Measurements from ENCODE around the gene GAPDHS.

The GAPDHS gene

DNA sequence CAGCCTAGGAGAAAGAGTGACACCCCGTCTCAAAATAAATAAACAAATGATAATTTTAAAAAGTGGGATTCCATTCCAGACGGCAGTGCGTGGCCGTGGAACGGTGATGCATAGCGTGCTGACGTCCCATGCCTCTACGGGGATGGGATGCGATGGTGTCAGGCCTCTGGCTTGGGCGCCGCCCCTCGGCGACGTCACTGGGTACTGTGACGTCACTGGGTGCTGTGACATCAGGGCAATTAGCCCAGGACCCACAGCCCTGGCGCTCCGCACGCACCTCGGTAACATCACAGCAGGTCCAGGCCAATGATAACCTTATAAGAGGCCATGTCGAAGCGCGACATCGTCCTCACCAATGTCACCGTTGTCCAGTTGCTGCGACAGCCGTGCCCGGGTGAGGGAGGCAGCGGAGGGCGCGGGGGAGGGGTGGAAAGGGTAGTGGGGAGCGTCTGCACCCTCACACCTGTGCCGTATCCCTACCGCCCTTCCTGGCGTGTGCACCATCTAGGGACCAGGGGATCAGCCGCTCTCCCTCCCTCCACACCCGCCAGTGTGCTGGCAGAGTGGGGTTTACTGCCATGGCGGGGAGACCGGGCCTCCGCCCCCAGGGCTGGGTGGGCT is at the start of gene GAPDHS:
Gene GAPDHS (plus strand): TSS at position 256 of the 621 bp plus-strand sequence. CDS start 72 bp downstream, at position 328.
- TF ChIP-seq, protein P1, sequence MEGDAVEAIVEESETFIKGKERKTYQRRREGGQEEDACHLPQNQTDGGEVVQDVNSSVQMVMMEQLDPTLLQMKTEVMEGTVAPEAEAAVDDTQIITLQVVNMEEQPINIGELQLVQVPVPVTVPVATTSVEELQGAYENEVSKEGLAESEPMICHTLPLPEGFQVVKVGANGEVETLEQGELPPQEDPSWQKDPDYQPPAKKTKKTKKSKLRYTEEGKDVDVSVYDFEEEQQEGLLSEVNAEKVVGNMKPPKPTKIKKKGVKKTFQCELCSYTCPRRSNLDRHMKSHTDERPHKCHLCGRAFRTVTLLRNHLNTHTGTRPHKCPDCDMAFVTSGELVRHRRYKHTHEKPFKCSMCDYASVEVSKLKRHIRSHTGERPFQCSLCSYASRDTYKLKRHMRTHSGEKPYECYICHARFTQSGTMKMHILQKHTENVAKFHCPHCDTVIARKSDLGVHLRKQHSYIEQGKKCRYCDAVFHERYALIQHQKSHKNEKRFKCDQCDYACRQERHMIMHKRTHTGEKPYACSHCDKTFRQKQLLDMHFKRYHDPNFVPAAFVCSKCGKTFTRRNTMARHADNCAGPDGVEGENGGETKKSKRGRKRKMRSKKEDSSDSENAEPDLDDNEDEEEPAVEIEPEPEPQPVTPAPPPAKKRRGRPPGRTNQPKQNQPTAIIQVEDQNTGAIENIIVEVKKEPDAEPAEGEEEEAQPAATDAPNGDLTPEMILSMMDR (conservative IDR thresholded peaks at IDR 0.05) = no peak
- no peak for TF ChIP-seq ZFX (IDR thresholded peaks at IDR 0.05)
- H3K27ac ChIP-seq = peak within 1 kb of the TSS; percentile 49

DNA sequence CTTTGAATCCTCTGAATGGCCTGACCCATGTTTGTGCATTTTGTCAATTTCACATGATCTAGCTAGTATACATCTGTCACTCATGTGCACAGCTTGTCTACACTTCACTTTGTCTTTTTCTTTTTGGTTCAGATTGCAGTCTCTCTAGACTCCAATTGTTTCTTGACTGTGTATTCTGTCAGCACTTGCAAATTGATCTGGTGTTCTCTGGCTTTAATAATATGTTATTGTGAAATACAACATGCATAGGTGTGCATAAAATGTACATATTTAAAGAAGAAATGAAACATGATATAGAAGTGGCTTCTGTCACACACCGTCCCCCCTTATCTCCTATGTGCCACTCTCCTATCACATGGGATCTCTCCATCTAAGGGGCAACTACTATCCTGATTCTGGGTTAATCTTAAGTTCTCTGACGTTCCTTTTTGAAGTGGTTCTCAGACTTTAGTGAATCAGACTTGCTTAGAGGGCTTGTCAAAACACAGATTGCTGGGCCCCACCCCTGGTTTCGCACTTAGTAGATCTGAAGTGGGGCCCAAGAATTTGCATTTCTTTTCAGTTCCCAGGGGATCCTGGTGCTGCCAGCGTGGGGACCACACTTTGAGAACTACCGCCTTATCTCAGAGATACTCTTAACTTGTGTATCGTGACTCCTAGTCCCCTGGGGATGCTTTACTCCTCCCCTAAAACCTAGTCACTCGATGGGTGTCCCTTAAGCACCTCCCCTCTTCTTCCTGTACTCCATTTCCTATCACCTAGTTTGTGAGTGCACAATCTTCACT is 48.8 kb upstream of the GAPDHS start:
- no peak for TF ChIP-seq ZFX (IDR thresholded peaks at IDR 0.05)
- TF ChIP-seq, protein P1 (conservative IDR thresholded peaks at IDR 0.05) = no peak
- no peak overlapping the region for H3K27ac ChIP-seq

DNA sequence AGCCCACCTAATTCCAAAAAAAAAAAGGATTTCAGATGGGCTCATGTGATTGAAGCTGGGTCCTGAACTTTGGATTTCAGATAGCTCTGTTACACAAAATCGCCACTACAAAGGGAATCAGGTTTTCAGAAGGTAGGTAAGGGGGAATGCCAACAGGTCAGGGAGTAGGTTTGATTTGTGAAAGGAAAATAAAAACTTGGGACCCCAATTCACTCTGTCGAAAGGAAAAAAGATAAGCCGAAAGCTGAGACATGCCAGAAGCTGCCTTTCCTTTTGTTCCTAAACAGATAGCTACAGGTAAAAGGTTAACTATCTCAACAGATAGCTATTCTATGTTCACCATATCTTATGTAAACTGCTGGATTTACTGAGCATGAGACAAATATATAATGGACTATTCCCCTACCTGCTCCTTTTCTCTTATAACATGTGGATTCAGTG is 47.0 kb upstream of the GAPDHS start:
- no peak overlapping the region for H3K27ac ChIP-seq
- TF ChIP-seq, protein P1 (conservative IDR thresholded peaks at IDR 0.05) = no peak
- TF ChIP-seq ZFX (IDR thresholded peaks at IDR 0.05) = no peak

DNA sequence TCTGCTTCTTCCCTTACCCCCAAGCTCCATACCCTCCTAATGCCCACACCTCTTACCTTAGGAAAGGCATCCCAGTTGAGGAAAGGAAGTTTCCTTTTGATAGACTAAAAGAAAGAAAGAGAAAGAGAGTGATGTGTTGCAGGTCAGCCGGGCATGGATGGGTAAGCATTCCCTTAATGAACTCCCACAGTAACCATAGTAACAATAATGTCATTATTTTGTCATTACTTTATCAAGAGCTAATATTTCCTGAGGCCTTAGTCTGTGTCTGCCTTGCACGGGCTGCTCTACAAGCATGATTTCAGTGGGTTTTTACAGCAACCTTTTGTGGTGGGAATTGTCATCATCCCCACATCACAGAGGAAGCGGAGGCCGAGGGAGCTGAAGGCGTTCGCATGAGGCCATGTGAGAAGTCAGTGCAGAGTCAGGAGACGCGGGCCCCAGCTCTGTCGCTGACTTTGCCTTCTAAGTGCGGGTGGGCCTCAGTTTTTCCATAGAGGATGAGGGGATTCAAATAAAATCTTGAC is 45.5 kb upstream of the GAPDHS start:
- H3K27ac ChIP-seq = no peak overlapping the region
- TF ChIP-seq, protein P1 (conservative IDR thresholded peaks at IDR 0.05) = no peak
- TF ChIP-seq ZFX (IDR thresholded peaks at IDR 0.05) = no peak

DNA sequence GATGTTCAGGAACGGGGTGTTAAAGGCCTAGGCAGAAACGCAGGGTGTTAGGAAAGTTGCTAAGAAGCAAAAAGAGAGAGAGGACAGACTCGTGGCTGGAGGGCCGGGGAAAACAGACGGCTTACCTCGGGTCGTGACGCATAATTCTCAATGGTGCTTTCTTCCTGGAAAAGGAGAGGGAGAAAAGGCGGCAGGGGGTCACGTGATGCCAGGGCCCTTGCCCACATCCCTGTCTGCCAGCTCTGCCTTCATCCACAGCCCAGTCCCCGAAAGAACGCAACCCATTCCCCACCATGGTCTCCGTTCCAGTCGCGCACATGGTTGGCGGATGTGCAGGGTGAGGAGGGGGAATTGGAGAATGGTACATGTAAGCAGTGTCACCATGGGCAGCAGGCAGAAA is 44.6 kb upstream of the GAPDHS start:
- no peak for TF ChIP-seq ZFX (IDR thresholded peaks at IDR 0.05)
- TF ChIP-seq, protein P1 (conservative IDR thresholded peaks at IDR 0.05) = no peak
- H3K27ac ChIP-seq = no peak overlapping the region

DNA sequence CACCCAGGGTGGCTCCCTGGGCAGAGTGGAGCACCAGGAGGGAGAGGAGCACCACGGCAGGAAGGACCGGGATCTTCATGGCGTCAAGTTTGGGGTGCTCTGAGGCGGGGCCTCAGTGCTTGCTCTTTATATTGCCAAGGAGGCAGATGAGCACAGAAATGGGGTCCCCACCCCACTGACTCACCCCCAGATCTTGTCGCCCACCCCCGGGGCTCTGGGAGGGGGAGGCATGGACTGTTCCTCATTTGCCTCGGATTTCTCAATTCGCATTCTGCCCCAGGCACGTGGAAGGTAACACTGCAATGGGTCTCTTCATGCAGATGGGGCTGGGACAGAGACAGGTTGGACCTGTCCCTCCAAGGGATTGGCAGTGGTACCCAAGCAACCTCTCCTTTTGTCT is 42.9 kb upstream of the GAPDHS start, which contains the start of gene KRTDAP:
Gene KRTDAP (minus strand): TSS at position 101 of the 400 bp plus-strand sequence. CDS start 22 bp downstream, at position 79.
- no peak for TF ChIP-seq ZFX (IDR thresholded peaks at IDR 0.05)
- TF ChIP-seq, protein P1 (conservative IDR thresholded peaks at IDR 0.05) = no peak
- H3K27ac ChIP-seq = no peak within 1 kb of the TSS

DNA sequence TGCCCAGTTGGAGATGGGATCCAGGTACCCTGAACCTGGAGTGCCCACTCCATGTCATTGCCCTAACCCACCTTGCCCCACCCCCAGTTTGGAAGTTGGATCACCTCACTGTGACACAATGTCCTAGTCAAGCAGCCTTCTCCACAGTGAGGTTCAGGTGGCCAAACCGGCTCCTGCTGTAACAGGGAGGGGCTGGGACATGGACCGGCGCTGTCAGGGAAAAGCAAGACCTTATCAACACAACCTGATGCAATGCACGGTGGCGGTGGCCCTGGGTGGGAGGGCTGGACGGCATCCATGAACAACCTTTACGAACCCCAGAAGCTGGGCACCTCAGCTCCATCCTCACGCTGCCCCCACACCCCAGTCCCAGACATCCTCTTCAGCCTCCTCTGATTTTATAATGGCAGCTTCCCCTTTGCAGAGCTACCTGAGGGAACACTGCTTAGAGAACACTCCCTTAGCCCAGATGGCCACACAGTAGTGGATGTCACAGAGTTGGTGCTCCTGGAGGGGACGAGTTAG is 41.4 kb upstream of the GAPDHS start:
- no peak overlapping the region for H3K27ac ChIP-seq
- TF ChIP-seq, protein P1 (conservative IDR thresholded peaks at IDR 0.05) = no peak
- TF ChIP-seq ZFX (IDR thresholded peaks at IDR 0.05) = no peak
